Body of pancreas (tissue), 4 donors: Measurements from ENCODE around the gene CDH12.

Source experiments
- CTCF ChIP-seq, 7 experiments: fragments of 450-650 bp in 4 of 7; fragments of 200-600 bp in 3 of 7; sonication (generic) in 3 of 7; IDR thresholded peaks; one replicate each; pipeline ENCODE4 v1.5.1; 2016 to 2019; ENCODE audit warnings: antibody characterized with exemption in 7 of 7
- POLR2A ChIP-seq, 3 donors: fragments of 450-650 bp; IDR thresholded peaks; one replicate each; pipeline ENCODE4 v1.6.1; 2016; ENCODE audit warnings: antibody characterized with exemption in 3 of 3, mild to moderate bottlenecking in 2 of 3

GRCh38 chr5:21783074-21783679 lies 1070.0 kb downstream of the CDH12 start:
- TF ChIP-seq CTCF (IDR thresholded peaks at IDR 0.05) (no peak), POLR2A (IDR thresholded peaks at IDR 0.05) (no peak)
